Muscle of back (tissue), 11 donors: Measurements from ENCODE around the gene SRXN1. TPM values are rescaled to one million over a fixed set of nuclear protein-coding genes. Genes with fewer than 3 reads are reported as not detected.

Source experiments
- DNase-seq, 3 donors: peaks; one replicate each; pipeline versions ENCODE4 v3.0.0 to v3.0.0-alpha.2; 2013
- polyA plus RNA-seq, 10 donors: library from polyadenylated mRNA; unstranded; fragments of 120-200 nt; gene quantifications; one replicate each; pipeline ENCODE4 v1.2.1, GENCODE V29; 2013; ENCODE audit not compliant: insufficient read length in 10 of 10

The SRXN1 gene
- polyA plus RNA-seq, 10 donors, result 6.8 to 11.7 (median 9.5) TPM

DNA sequence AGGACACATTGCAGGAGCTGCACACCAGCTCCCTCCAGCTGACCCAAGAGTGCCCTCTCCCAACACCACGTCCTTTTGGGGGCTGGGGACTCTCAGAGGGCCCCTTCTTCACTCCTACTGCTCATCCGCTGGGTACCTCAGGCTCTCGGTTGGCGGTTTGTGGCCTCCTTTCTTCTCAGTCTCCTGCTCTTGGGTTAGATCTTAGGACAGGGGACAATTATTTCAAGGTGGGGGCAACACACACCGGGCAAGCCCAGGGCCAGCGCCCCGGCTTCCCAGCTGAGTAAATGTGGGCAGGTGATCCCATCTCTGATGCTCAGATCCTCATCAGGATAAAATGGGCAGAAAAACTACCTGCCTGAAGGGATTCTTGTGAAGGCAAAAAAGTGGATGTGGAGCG is 44.0 kb downstream of the SRXN1 start:
- no peak for DNase-seq

DNA sequence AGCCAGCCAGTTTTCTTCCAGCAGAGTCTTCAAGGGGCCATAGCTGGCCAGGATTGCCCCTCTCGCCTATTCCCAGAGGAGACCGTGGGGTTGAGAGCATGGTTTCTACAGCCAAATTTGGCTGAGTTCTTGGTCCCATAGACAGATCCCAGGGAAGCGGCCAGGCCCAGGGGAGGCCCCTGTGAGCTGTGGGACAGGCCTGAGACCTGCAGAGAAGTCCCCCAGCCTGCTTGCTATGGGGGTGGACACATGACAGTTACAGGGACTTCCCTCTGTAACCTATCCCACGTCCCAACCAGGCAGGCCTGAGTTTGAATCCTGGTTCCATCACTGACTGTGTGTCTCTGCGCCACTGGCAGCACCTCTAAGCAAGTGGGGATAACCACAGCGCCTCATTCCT is 45.5 kb downstream of the SRXN1 start:
- no peak for DNase-seq

DNA sequence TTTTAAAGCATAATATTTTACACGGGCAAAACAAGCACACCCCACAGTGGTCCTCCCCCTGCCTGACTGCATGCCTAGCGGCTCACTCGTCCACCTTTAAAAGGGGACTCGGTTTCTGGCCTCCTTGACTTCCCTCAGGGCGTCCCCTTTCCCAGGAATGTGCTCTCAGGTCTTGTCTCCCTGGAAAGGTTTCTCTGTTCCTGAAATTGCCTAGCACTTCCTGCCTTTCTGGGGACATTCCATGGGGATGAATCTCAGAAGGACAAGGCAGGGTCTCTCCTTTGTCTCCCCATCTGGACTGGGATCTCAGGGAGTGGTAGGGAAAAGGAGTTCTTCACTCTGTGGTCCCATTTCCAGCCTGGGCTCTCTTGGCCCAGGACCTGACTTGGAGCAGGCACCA is 47.8 kb downstream of the SRXN1 start:
- no peak for DNase-seq

DNA sequence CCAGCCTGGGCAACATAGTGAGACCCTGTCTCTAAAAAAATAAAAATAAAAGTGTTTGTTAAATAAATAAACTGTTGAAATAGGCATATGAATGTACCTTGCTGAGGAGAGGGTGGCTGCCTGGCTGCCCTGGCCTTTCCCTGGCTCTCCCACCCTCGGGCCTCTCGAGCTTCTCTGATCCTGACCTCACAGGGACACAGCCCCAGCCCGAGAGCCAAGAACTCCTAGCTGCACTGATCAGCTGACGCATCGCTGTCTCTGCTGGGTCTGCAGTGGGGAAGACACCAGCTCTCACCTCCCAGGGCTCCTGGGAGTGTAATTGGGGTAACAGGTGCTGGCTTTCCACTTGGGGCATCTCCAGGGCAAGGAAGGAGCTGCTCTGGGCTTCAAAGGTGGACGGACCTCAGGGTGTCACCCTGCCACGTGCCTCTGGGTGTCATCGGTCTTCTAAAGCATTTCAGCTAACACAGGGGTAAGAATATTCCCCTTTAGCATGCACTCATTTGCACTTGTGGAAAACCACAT is 49.8 kb downstream of the SRXN1 start:
- no peak for DNase-seq

DNA sequence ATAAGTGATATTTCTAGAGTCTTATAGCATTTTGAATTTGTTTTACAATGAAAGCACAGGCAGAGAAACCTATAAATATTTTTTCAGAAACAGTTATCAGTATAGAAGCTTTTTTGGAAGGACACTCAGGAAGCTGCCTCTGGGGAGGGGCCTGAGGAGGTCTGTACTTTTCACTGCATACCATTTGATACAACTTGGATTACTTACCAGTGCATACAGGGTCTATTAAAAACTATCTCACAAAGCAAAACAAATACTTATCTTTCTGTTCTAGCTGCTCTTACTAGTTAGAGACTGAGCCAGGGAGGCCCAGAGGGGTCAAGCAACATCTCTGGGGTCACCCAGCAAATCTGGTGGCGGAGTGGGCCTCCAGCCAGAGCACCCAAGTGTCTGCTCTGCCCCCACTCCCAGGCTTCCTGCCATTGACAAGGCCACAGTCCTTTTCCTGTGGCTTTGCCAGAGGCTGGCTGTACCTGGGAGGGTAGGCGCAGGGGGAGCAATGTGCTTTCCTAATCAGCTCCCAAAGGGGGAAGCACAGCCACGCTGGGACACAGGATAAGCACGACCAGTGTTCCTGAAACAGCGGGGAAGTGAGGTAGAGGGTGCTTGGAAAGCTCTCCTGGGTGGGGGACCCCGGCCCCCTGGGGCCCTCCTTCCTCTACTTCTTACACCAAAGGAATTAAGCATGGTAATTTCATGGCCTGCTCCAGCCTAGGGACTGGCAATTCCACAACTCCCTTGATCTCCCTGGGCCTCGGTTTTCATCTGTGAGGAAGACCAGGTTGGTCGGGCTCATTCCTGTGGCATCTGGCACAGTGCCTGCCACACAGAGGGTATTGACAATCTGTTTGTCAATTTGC is 50.7 kb downstream of the SRXN1 start:
- peak in 1 of 3 donors; percentile 65 for DNase-seq

DNA sequence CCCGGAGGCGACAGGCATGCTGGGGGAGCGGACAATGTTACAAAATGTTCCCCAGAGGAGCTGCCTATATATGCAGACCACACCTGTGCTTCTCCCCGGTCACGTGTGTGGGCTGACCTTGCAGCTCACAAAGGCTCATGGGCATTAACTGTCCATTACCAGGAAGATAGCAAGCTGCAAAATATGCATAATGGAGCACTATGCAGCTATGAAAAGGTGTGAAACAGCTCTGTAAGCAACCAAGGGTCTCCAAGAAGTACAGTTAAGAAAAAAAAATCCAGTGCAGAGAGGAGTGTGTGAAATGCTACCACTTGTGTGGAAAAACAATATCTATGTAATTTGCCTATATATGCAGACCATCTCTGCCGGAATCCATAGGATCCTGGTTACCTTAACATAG is 52.3 kb downstream of the SRXN1 start:
- DNase-seq, result no peak

DNA sequence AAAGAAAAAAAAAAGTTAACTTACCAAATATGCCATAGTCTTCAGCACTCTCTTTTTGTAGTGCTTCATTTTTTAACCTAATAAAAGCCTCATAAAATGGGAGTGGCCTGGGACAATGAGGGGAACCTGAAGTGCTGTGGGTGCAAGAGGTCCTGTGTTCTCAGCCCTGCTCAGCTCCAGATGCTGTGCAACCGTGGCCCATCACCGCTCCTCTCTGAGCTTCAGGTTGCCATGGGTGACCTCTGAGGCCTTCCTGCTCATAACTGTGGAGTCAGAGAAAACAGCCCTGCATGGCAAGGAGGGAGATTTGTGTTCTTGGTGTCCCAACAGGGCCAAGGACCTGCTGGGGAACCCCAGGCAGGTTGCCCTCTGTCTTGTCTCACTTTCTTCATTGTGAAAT is 52.9 kb downstream of the SRXN1 start:
- no peak for DNase-seq

DNA sequence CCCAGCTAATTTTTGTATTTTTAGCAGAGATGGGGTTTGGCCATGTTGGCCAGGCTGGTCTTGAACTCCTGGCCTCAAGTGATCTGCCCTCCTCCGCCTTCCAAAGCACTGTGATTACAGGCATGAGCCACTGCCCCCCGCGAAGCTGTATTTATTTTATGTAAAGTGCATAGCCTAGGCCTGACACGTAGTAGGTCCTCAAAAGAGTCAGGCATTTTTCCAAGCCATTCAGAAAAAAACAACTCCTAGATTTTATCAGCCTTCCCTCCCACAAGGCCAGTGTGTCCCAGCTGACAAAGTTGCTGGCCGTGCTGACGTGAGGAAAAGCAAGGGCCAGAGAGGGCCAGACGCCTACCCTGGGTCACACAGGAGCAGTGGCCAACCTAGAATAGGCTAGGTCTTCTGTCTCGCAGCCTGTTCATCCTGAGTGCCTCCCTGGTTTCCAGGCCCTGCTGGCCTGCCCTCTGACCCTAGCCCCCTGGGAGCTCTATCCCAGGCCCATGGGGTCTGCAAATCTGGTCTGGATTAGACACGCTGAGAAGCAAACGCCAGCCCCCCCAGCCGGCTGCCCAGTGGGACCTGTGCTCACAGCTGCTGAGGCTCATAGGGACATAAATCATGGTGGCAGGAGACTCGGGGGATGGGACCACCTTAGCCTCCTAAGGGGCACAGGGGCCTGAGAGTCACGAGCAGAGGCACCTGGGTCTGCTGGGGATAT is 54.7 kb downstream of the SRXN1 start:
- peak in 1 of 3 donors; percentile 45 for DNase-seq

DNA sequence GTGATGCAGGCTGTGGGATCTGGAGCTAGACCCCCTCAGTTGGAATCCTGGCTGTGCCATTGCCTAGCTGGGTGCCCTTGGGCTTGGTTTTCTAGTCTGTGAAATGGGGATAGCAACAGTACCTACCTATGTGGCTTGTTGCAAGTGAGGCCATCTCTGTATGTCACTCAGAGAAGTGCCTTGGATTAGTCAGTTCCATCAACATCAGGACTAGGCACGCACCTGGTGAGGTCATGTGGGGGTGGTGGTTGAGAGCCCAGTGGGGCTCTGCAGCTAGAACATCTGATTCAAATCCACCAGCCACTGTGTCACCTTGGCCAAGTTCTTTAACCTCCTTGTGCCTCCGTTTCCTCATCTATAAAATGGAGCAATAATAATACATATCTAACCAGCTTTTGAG is 55.4 kb downstream of the SRXN1 start:
- DNase-seq, result no peak

Other genes with a start within 250 kb of the SRXN1 start
- 10 to 100 TPM; 38.9 to 72.6 (median 50.2) TPM for gene RBCK1, start 244.9 kb downstream of the SRXN1 start, polyA plus RNA-seq
- 10 to 100 TPM; 27.3 to 35.0 (median 29.8) TPM for gene TBC1D20, start 190.7 kb downstream of the SRXN1 start, polyA plus RNA-seq
- 100 to 1,000 TPM in 7 of 10 donors, 10 to 100 TPM in 3; 84.1 to 135 (median 115) TPM for gene CSNK2A1, start 109.4 kb downstream of the SRXN1 start, polyA plus RNA-seq
- 1 to 10 TPM; 2.8 to 5.3 (median 3.8) TPM for gene TCF15, start 42.9 kb downstream of the SRXN1 start, polyA plus RNA-seq
- gene SCRT2, start 22.6 kb upstream of the SRXN1 start, polyA plus RNA-seq, result under 1 TPM in 2 of 10 donors, not detected in 8; 0.04 to 0.18 TPM
- under 1 TPM; 0.16 to 0.63 (median 0.37) TPM for gene SLC52A3, start 115.3 kb upstream of the SRXN1 start, polyA plus RNA-seq
- 10 to 100 TPM in 6 of 10 donors, 1 to 10 TPM in 4; 8.3 to 21.4 (median 12.3) TPM for gene FAM110A, start 180.5 kb upstream of the SRXN1 start, polyA plus RNA-seq